Liver (tissue), 3 donors: Measurements from ENCODE around the gene PLXDC2.

ENCODE experiments used
- CTCF ChIP-seq: fragments of 150-350 bp; IDR thresholded peaks from 2 replicates; pipeline ENCODE4 v1.5.1; 2017; ENCODE audit warnings: improper control_type of control experiment, low read depth, low read length; ENCODE audit not compliant: missing input control
- JUND ChIP-seq, 2 donors: IDR thresholded peaks; 2 replicates each; pipeline ENCODE4 v1.6.1; 2016; ENCODE audit warnings: antibody characterized with exemption in 2 of 2
- donor health status: healthy.
- donor health status: healthy.

GRCh38 chr10:19964625-19965024 lies 148.4 kb downstream of the PLXDC2 start:
- TF ChIP-seq CTCF = no peak
- no peak for TF ChIP-seq JUND (IDR thresholded peaks at IDR 0.05)
